Activated CD8-positive, alpha-beta memory T cell treated with anti-CD3 and anti-CD28 coated beads, Interleukin-2, amount 50 U/mL, for 4 hours (primary cell): Measurements from ENCODE around the gene OR3A1.
"Not testable (repeated sequence)": the region's sequence is repeated elsewhere in the genome, so short reads cannot be mapped to it uniquely, and the experiment has no call there.

ENCODE experiments used
- DNase-seq: peaks from one replicate; pipeline ENCODE4 v3.0.0-alpha.2; 2020

OR3A1 gene, protein sequence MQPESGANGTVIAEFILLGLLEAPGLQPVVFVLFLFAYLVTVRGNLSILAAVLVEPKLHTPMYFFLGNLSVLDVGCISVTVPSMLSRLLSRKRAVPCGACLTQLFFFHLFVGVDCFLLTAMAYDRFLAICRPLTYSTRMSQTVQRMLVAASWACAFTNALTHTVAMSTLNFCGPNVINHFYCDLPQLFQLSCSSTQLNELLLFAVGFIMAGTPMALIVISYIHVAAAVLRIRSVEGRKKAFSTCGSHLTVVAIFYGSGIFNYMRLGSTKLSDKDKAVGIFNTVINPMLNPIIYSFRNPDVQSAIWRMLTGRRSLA

GRCh38 chr17:3298260-3298659 is at the start of gene OR3A1:
Gene OR3A1 (minus strand): TSS chr17:3298360. CDS start chr17:3292582, 5,778 bp downstream.
- DNase-seq: no peak

GRCh38 chr17:3342782-3343181 is 44.6 kb upstream of the OR3A1 start:
- not testable (repeated sequence) for DNase-seq

DNA sequence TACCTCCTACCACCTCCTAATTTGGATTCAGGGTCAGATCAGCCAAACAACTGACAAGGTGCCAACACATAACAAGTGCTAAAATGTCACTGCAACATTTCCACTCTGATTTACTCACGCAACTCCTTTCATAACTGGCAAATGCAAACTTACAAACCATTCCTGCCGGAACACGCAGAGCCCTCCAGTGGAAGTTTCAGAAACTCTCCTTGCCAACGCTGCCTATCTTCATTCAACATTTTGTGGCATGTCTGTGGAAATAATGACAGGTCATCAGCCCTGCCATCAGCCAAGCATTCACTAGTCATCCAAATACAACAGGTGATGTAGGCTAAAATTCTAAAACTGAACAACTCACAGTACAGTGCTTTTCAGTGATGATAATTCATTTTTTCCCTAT is 37.7 kb upstream of the OR3A1 start:
- no peak for DNase-seq

GRCh38 chr17:3318336-3318735 is 20.2 kb upstream of the OR3A1 start:
- DNase-seq: no peak

DNA sequence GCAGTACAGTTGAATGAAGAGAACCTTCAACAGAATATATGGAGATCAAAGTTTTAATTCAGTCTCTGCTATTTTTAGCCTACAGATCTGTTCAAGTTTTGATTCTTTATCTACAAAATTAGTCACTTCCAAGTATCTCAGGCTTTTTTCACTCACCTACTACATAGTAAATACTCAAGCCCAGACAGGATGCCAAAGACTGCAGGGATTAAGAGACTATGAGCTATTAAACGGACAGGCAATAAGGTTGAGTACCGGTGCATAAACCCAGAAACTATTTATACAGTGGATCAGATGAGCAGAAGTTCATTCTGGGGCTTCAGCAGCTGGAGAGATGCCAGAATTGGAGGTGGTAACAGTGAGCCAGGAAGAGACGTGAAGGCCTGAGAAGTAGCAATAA is 18.7 kb upstream of the OR3A1 start:
- no peak for DNase-seq

GRCh38 chr17:3308603-3309002 is 10.4 kb upstream of the OR3A1 start:
- DNase-seq: no peak

- no peak for DNase-seq
Observed at GRCh38 chr17:3295632-3296031, 2.5 kb downstream of the OR3A1 start.

- not testable (repeated sequence) for DNase-seq
Observed at GRCh38 chr17:3293548-3293947, 4.6 kb downstream of the OR3A1 start.

GRCh38 chr17:3282901-3283300 is 15.3 kb downstream of the OR3A1 start:
- DNase-seq: no peak

DNA sequence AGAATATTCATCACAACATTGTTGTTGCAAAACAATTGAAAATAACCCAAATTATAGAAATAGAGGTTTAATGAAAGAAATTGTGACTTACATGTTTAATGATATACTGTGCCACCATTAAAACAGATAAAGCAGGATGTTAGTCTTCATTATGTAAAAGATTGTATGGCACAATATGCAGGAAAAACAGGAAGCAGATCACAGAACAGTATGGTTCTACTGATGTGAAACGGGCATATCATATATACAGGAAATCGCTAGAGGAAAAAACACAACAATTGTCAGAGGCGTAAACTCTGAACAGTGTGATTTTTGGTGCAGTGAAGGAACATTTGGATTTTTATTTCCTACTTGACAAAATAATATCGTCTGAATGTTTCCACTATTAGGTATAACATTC is 22.0 kb downstream of the OR3A1 start:
- DNase-seq: no peak

GRCh38 chr17:3271072-3271848 is 26.9 kb downstream of the OR3A1 start:
- no peak for DNase-seq

- DNase-seq: no peak
Observed at GRCh38 chr17:3260600-3260999, 37.6 kb downstream of the OR3A1 start.

GRCh38 chr17:3260163-3260562 is 38.0 kb downstream of the OR3A1 start:
- DNase-seq: no peak

GRCh38 chr17:3256575-3256974 is 41.6 kb downstream of the OR3A1 start:
- DNase-seq: no peak

DNA sequence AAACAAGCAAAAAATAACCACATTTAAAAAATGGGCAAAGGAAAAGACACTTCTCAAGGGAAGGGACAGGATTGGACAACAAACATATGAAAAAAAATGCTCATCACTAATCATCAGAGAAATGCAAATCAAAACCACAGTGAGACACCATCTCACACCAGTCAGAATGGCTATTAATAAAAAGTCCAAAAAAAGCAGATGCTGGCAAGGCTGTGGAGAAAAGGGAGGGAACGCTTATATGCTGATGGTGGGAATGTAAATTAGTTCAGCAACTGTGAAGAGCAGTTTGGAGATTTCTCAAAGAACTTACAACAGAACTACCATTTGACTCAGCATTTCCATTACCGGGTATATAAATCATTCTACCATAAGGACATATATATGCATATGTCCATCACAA is 49.1 kb downstream of the OR3A1 start:
- not testable (repeated sequence) for DNase-seq

- not testable (repeated sequence) for DNase-seq
Observed at GRCh38 chr17:3244841-3245240, 53.3 kb downstream of the OR3A1 start.

DNA sequence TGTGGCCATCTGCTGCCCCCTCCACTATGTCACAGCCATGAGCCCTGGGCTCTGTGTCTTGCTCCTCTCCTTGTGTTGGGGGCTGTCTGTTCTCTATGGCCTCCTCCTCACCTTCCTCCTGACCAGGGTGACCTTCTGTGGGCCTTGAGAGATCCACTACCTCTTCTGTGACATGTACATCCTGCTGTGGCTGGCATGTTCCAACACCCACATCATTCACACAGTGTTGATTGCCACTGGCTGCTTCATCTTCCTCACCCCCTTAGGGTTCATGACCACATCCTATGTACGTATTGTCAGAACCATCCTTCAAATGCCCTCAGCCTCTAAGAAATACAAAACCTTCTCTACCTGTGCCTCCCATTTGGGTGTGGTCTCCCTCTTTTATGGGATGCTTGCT is 57.1 kb downstream of the OR3A1 start:
- not testable (repeated sequence) for DNase-seq
